ENCODE data around the gene TBC1D10B. TPM values are rescaled to one million over a fixed set of nuclear protein-coding genes. Genes with fewer than 3 reads are reported as not detected.

Gene TBC1D10B
- total RNA-seq, 4 donors from 2014 or later = 20.7 to 50.1 (median 29.9) TPM

DNA sequence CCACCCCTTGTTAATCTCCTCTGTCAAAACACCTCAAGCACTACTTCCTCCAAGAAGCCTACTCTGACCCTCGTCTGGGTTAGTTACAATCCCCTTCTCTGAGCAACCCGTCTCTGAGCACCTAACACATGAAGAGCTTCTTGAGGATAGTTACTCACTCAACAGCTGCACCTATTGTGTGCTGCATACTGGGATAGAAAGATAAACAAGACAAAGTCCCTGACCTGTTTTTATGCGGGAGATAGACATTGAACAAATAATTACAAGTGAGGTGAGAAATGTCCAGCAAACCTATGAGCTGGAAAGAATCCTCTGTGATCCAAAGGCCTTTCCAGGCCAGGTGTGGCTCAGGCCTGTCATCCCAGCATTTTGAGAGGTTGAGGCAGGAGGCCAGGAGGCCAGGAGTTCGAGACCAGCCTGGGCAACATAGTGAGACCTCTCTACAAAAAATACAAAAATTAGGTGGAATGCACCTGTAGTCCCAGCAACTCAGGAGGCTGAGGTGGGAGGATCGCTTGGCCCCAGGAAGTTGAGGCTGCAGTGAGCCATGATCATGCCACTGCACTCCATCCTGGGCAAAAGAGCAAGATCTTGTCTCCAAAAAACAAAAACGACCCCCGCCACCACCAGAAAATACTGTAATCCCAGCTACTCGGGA lies 31.6 kb upstream of the TBC1D10B start:
- Histone ChIP-seq H3K27ac (peak overlapping the region in 1 of 2 donors; percentile 91), H3K9me3 (no peaks in the 10 kb centered on the region), H3K4me3 (no peak overlapping the region), H3K4me1 (peaks cover 0 to 9% of the 10 kb centered on the region in 2 donors), H3K36me3 (no peaks in the 10 kb centered on the region), H3K27me3 (no peaks in the 10 kb centered on the region)
- intact Hi-C loops (cut with DNase I; ENCODE audit: low total_unique reads) = no loop called here
- DNase-seq = no peak
- TF ChIP-seq, protein P1, sequence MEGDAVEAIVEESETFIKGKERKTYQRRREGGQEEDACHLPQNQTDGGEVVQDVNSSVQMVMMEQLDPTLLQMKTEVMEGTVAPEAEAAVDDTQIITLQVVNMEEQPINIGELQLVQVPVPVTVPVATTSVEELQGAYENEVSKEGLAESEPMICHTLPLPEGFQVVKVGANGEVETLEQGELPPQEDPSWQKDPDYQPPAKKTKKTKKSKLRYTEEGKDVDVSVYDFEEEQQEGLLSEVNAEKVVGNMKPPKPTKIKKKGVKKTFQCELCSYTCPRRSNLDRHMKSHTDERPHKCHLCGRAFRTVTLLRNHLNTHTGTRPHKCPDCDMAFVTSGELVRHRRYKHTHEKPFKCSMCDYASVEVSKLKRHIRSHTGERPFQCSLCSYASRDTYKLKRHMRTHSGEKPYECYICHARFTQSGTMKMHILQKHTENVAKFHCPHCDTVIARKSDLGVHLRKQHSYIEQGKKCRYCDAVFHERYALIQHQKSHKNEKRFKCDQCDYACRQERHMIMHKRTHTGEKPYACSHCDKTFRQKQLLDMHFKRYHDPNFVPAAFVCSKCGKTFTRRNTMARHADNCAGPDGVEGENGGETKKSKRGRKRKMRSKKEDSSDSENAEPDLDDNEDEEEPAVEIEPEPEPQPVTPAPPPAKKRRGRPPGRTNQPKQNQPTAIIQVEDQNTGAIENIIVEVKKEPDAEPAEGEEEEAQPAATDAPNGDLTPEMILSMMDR (IDR thresholded peaks at IDR 0.05) = no peak

DNA sequence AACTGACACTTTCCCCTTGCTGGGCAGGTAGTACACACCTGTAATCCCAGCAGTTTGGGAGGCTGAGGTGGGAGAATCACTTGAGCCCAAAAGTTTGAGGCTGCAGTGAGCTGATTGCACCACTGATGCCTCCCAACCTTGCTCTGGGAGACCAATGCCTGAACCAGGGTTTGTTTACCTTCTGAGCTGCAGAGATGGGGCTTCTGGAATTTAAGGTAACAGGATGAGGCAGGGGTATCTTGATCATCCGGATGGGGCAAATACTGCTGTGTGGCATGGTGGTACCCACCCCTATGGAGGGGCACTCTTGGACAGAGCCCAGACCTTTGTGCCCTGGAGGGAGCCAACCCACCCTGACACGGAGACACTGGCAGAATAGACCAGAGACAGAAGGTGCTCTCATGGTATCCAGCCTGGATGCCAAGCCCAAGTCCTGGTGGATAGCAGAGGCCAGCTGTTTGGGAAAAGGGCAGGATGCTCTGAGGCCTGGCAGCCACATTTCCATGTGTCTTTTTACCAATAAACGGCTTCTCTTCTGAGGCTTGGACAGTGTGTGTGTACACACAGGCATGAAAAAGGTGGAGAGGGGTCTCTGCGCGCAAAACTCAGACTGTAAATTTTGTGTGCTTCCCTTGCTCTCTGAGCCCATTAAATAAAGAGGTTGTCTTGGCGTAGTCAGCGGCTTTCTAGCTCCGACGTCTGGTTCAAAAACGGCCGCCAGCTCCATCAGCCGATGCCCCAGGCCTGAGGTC lies 29.3 kb upstream of the TBC1D10B start:
- no peaks in the 10 kb centered on the region for H3K9me3 ChIP-seq
- peaks cover 0 to 9% of the 10 kb centered on the region in 2 donors for H3K4me1 ChIP-seq
- peak overlapping the region; percentile 49 to 53 for H3K4me3 ChIP-seq
- no peaks in the 10 kb centered on the region for H3K36me3 ChIP-seq
- peak overlapping the region; percentile 91 for H3K27ac ChIP-seq
- H3K27me3 ChIP-seq = no peaks in the 10 kb centered on the region
- no peak for TF ChIP-seq POLR2A (IDR thresholded peaks at IDR 0.05)
- TF ChIP-seq, protein P1 (IDR thresholded peaks at IDR 0.05) = no peak
- intact Hi-C loops (cut with DNase I; ENCODE audit: low total_unique reads) = no loop called here
- DNase-seq = no peak

DNA sequence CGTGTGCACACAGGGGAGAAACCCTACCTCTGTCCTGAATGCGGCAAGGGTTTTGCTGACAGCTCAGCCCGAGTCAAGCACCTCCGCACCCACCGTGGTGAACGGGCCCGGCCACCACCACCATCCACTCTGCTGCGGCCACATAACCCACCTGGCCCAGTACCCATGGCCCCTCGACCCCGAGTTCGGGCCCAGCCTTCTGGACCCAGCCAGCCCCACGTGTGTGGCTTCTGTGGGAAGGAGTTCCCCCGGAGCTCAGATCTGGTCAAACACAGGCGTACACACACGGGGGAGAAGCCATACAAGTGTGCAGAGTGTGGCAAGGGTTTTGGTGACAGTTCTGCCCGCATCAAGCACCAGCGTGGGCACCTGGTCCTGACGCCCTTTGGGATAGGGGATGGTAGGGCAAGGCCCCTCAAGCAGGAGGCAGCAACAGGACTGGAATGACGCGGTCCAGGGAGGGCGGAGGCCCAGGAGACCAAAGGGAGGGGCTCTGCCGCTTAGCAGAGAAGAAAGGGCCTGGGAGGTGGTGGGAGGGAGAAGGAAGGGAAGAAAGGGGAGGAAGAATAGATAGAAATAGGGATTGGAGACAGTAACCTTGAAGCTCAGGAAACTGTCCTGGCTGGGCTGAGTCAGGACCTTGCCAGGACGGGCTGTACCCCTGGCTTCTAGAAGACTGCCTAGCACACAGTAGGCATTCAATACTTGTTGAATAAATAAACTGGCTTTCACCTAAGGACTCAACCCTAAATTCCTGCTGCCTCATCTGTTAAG lies 28.6 kb upstream of the TBC1D10B start:
- intact Hi-C loops (cut with DNase I; ENCODE audit: low total_unique reads) = no loop called here

DNA sequence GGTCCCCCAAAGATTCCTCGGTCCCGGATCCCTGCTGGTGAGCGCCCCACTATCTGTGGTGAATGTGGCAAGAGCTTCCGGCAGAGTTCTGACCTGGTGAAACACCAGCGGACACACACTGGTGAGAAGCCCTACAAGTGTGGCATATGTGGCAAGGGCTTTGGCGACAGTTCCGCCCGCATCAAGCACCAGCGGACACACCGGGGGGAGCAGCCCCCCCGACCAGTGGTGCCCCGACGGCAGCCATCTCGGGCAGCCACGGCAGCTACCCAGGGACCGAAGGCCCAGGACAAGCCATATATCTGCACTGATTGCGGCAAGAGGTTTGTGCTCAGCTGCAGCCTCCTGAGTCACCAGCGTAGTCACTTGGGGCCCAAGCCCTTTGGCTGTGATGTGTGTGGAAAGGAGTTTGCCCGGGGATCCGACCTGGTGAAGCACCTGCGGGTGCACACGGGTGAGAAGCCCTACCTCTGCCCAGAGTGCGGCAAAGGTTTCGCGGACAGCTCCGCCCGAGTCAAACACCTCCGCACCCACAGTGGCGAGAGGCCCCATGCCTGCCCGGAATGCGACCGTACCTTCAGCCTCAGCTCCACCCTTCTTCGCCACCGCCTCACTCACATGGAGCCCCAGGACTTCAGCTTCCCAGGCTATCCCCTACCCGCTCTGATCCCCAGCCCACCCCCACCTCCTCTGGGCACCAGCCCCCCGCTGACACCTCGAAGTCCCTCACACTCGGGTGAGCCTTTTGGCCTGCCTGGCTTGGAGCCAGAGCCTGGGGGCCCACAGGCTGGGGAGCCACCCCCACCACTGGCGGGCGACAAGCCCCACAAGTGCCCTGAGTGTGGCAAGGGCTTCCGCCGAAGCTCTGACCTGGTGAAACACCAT lies 27.7 kb upstream of the TBC1D10B start:
- peak in 1 of 2 donors; percentile 25 for DNase-seq
- Histone ChIP-seq H3K4me1 (peaks cover 0 to 9% of the 10 kb centered on the region in 2 donors), H3K36me3 (no peaks in the 10 kb centered on the region), H3K9me3 (no peaks in the 10 kb centered on the region), H3K27me3 (no peaks in the 10 kb centered on the region), H3K4me3 (no peak overlapping the region), H3K27ac (peak overlapping the region in 1 of 2 donors; percentile 91)
- intact Hi-C loops (cut with DNase I; ENCODE audit: low total_unique reads) = no loop called here
- TF ChIP-seq POLR2A (IDR thresholded peaks at IDR 0.05) = no peak
- TF ChIP-seq, protein P1 (IDR thresholded peaks at IDR 0.05) = no peak

More for the DNA sequence above, 28.6 kb upstream of the TBC1D10B start:
- Histone ChIP-seq H3K4me1 (peaks cover 0 to 9% of the 10 kb centered on the region in 2 donors), H3K27ac (peak overlapping the region; percentile 91), H3K36me3 (no peaks in the 10 kb centered on the region), H3K4me3 (no peak overlapping the region), H3K9me3 (no peaks in the 10 kb centered on the region), H3K27me3 (no peaks in the 10 kb centered on the region)
- peak in 1 of 2 donors; percentile 22 for DNase-seq
- TF ChIP-seq POLR2A (IDR thresholded peaks at IDR 0.05) = no peak
- TF ChIP-seq, protein P1 (IDR thresholded peaks at IDR 0.05) = no peak

Measured in uterus (tissue), 4 donors.